ENCODE measurements around the gene TAF5. TPM values are rescaled to one million over a fixed set of nuclear protein-coding genes. Genes with fewer than 3 reads are reported as not detected.
"Not testable (repeated sequence)": the region's sequence is repeated elsewhere in the genome, so short reads cannot be mapped to it uniquely, and the experiment has no call there.

Gene TAF5
- total RNA-seq, 1 experiment from 2014 or later = 13.7 TPM

DNA sequence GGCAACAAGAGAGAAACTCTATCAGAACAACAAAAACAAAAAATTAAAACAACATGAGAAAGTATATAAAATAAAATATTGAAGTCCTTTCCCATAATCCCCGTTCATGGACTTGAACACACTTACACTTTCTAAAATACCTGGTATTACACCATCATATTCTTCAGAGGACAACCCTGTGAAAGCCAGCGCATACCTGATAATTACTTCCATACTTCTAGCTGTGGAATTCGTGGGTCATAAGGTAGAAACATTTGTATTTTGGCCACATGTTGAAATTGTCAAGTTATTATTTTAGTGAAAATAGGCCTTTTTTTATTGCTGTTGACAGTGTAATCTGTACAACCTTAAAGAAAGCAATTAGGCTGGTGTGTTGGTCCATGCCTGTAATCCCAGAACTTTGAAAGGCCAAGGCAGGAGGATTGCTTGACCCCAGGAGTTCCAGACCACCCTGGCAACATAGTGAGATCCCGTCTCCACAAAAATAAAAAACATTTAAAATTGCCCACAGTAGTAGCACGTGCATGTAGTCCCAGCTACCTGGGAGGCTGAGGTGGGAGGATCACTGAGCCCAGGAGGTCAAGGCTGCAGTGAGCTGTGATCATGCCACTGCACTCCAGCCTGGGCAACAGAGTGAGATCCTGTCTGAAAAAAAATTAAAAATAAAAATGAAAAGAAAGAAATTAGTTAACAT lies 11.7 kb upstream of the TAF5 start:
- DNase-seq (ENCODE audit: low spot score) = no peak
- intact Hi-C loops (cut with micrococcal nuclease; ENCODE audit: unreplicated experiment) = no loop called here
- TF ChIP-seq, protein P1, sequence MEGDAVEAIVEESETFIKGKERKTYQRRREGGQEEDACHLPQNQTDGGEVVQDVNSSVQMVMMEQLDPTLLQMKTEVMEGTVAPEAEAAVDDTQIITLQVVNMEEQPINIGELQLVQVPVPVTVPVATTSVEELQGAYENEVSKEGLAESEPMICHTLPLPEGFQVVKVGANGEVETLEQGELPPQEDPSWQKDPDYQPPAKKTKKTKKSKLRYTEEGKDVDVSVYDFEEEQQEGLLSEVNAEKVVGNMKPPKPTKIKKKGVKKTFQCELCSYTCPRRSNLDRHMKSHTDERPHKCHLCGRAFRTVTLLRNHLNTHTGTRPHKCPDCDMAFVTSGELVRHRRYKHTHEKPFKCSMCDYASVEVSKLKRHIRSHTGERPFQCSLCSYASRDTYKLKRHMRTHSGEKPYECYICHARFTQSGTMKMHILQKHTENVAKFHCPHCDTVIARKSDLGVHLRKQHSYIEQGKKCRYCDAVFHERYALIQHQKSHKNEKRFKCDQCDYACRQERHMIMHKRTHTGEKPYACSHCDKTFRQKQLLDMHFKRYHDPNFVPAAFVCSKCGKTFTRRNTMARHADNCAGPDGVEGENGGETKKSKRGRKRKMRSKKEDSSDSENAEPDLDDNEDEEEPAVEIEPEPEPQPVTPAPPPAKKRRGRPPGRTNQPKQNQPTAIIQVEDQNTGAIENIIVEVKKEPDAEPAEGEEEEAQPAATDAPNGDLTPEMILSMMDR (conservative IDR thresholded peaks at IDR 0.05; ENCODE audit: low read depth, low read length) = no peak
- no peak for TF ChIP-seq EZH2 (IDR thresholded peaks at IDR 0.05; ENCODE audit: borderline replicate concordance, low read depth, low read length, poor library complexity, severe bottlenecking)
- ChIA-PET CTCF (no interaction called here), POLR2A (ENCODE audit: low non-redundant PET) (no interaction called here)
- Histone ChIP-seq H3K27me3 (replicated peaks; ENCODE audit: insufficient read depth, low read depth, low read length, poor library complexity) (no peaks in the 10 kb centered on the region), H3K27ac (ENCODE audit: low read depth, low read length, poor library complexity, severe bottlenecking) (no peak overlapping the region), H3K4me3 (ENCODE audit: low read depth, low read length, poor library complexity, severe bottlenecking) (no peak overlapping the region), H3K4me1 (ENCODE audit: insufficient read depth, low read length, poor library complexity, severe bottlenecking) (peaks cover 5% of the 10 kb centered on the region), H3K9me3 (ENCODE audit: low read depth, low read length, poor library complexity, severe bottlenecking) (no peaks in the 10 kb centered on the region), H3K36me3 (ENCODE audit: insufficient read depth, low read length, poor library complexity, severe bottlenecking) (no peaks in the 10 kb centered on the region)
- no TSS peak for BruUV-seq (replicated peaks)

DNA sequence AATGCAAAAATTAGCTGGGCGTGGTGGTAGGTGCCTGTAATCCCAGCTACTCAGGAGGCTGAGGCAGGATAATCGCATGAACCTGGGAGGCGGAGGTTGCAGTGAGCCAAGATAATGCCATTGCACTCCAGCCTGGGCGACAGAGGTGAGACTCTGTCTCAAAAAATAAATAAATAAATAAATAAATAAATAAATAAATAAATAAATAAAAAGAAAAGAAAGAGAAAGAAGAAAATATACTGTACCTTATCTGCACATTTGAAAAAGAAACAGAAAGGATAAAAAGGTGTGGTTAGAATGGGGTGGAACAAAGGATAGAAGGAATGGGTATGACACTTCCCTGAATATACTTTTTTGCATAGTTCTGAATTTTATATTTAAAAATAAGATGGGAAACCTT lies 8.3 kb upstream of the TAF5 start:
- H3K4me3 ChIP-seq (ENCODE audit: low read depth, low read length, poor library complexity, severe bottlenecking); H3K27me3 ChIP-seq (replicated peaks; ENCODE audit: insufficient read depth, low read depth, low read length, poor library complexity); intact Hi-C loops (cut with micrococcal nuclease; ENCODE audit: unreplicated experiment); DNase-seq (ENCODE audit: low spot score); POLR2A ChIA-PET (ENCODE audit: low non-redundant PET); H3K4me1 ChIP-seq (ENCODE audit: insufficient read depth, low read length, poor library complexity, severe bottlenecking); H3K27ac ChIP-seq (ENCODE audit: low read depth, low read length, poor library complexity, severe bottlenecking); CTCF ChIA-PET; H3K9me3 ChIP-seq (ENCODE audit: low read depth, low read length, poor library complexity, severe bottlenecking); H3K36me3 ChIP-seq (ENCODE audit: insufficient read depth, low read length, poor library complexity, severe bottlenecking); BruUV-seq (replicated peaks): not testable (repeated sequence)

DNA sequence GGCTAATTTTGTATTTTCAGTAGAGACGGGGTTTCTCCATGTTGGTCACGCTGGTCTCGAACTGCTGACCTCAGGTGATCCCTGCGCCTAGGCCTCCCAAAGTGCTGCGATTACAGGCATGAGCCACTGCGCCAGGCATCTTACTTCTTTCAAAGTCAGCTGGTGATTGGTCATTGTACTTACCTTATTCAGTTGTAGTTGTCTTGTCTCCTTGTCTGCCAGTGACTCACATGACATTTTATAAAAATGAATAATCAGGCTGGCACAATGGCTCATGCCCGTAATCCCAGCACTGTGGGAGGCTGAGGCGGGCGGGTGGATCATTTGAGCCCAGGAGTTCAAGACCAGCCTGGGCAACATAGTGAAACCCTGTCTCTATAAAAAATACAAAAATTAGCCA lies 7.0 kb upstream of the TAF5 start:
- H3K4me1 ChIP-seq (ENCODE audit: insufficient read depth, low read length, poor library complexity, severe bottlenecking); H3K36me3 ChIP-seq (ENCODE audit: insufficient read depth, low read length, poor library complexity, severe bottlenecking); POLR2A ChIA-PET (ENCODE audit: low non-redundant PET); H3K27ac ChIP-seq (ENCODE audit: low read depth, low read length, poor library complexity, severe bottlenecking); DNase-seq (ENCODE audit: low spot score); H3K27me3 ChIP-seq (replicated peaks; ENCODE audit: insufficient read depth, low read depth, low read length, poor library complexity); H3K4me3 ChIP-seq (ENCODE audit: low read depth, low read length, poor library complexity, severe bottlenecking); BruUV-seq (replicated peaks); CTCF ChIA-PET; H3K9me3 ChIP-seq (ENCODE audit: low read depth, low read length, poor library complexity, severe bottlenecking); intact Hi-C loops (cut with micrococcal nuclease; ENCODE audit: unreplicated experiment): not testable (repeated sequence)

DNA sequence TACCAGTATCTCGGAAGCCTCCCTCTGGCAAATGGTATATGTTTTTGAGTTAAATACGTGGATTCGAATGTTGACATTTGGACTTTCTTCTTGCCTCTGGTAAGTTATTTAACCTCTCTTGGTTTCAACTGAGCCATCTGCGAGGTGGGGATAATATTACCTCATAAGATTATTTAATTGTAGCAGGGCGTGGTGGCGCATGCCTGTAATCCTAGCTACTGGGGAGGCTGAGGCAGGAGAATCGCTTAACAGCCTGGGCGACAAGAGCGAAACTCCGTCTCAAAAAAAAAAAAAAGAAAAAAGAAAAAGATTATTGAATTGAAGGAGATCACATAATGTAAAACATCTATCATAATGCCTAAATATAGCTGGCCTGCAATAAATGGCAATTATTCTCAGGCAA lies 396 bp upstream of the TAF5 start:
- DNase-seq (ENCODE audit: low spot score) = peak; percentile 6
- intact Hi-C loops (cut with micrococcal nuclease; ENCODE audit: unreplicated experiment) = no loop called here
- Histone ChIP-seq H3K4me3 (ENCODE audit: low read depth, low read length, poor library complexity, severe bottlenecking) (peak overlapping the region; percentile 87), H3K36me3 (ENCODE audit: insufficient read depth, low read length, poor library complexity, severe bottlenecking) (no peaks in the 10 kb centered on the region), H3K27me3 (replicated peaks; ENCODE audit: insufficient read depth, low read depth, low read length, poor library complexity) (no peaks in the 10 kb centered on the region), H3K9me3 (ENCODE audit: low read depth, low read length, poor library complexity, severe bottlenecking) (no peaks in the 10 kb centered on the region), H3K27ac (ENCODE audit: low read depth, low read length, poor library complexity, severe bottlenecking) (peak overlapping the region; percentile 84), H3K4me1 (ENCODE audit: insufficient read depth, low read length, poor library complexity, severe bottlenecking) (peaks cover 8% of the 10 kb centered on the region)
- POLR2A ChIA-PET (ENCODE audit: low non-redundant PET) = interaction anchor here (0.6 to 0.7 kb wide), 2 partner anchors 51 to 613 kb away, joined by 4 to 6 read pairs; no protein-coding TSS in a partner anchor
- CTCF ChIA-PET = no interaction called here
- TSS peak; percentile 100 for BruUV-seq (replicated peaks)
- TF ChIP-seq, protein P1 (conservative IDR thresholded peaks at IDR 0.05; ENCODE audit: low read depth, low read length) = no peak
- TF ChIP-seq EZH2 (IDR thresholded peaks at IDR 0.05; ENCODE audit: borderline replicate concordance, low read depth, low read length, poor library complexity, severe bottlenecking) = no peak

All from A673 (cell line).